Kidney (tissue), 14 donors: ENCODE results near the gene COX7A2L. TPM values are rescaled to one million over a fixed set of nuclear protein-coding genes. Genes with fewer than 3 reads are reported as not detected.

ENCODE experiments used
- DNase-seq, 5 donors: peaks; one replicate each; pipeline ENCODE4 v3.0.0-alpha.2; 2013 to 2020
- FAIRE-seq: peaks from 2 replicates; lab custom pipeline; 2012; peaks lifted over from hg19 to GRCh38; lab: Jason Lieb, UNC
- H3K27ac ChIP-seq, 2 donors: one replicate each; pipeline ENCODE4 v1.7.0; 2013; ENCODE audit warnings: low read depth in 2 of 2, low read length in 2 of 2, inconsistent platforms in 1 of 2
- H3K27me3 ChIP-seq: one replicate; pipeline ENCODE4 v1.7.1; 2013; ENCODE audit warnings: low read length, inconsistent platforms; ENCODE audit not compliant: control insufficient read depth, insufficient read depth
- H3K36me3 ChIP-seq, 3 donors: one replicate each; pipeline versions ENCODE4 v1.7.0 to v1.7.1; 2013; ENCODE audit warnings: low read length in 3 of 3, control low read depth in 1 of 3, inconsistent platforms in 1 of 3; ENCODE audit not compliant: insufficient read depth in 3 of 3, control insufficient read depth in 2 of 3
- H3K4me1 ChIP-seq, 3 donors: one replicate each; pipeline versions ENCODE4 v1.7.0 to v1.7.1; 2013; ENCODE audit warnings: low read length in 3 of 3, inconsistent platforms in 1 of 3, low read depth in 1 of 3; ENCODE audit not compliant: control insufficient read depth in 2 of 3, insufficient read depth in 2 of 3
- H3K4me3 ChIP-seq, 3 donors: one replicate each; pipeline versions ENCODE4 v1.7.0 to v1.8.1; 2013; ENCODE audit warnings: low read length in 3 of 3, control low read depth in 1 of 3, inconsistent platforms in 1 of 3
- H3K9ac ChIP-seq, 3 donors: one replicate each; pipeline versions ENCODE4 v1.7.0 to v1.7.1; 2013; ENCODE audit warnings: low read length in 3 of 3, control low read depth in 1 of 3, inconsistent platforms in 1 of 3
- H3K9me3 ChIP-seq, 3 donors: one replicate each; pipeline versions ENCODE4 v1.7.0 to v1.7.1; 2013; ENCODE audit warnings: low read length in 3 of 3, control low read depth in 1 of 3, inconsistent platforms in 1 of 3; ENCODE audit not compliant: control insufficient read depth in 2 of 3, insufficient read depth in 1 of 3
- CTCF ChIP-seq: IDR thresholded peaks from 3 replicates; pipeline ENCODE4 v1.5.1; 2012; ENCODE audit warnings: mild to moderate bottlenecking, moderate library complexity, borderline replicate concordance; ENCODE audit not compliant: insufficient read depth; ENCODE audit errors: extremely low read depth
- intact Hi-C: fragments of 100-400 bp; cut with DNase I; formaldehyde crosslinking; loops from one replicate; pipeline ENCODE4 v1.11.1; 2022
- polyA plus RNA-seq: library from polyadenylated mRNA; stranded (reverse); fragments of 350-450 nt; fragmentation: Illumina TruSeq; extraction: RNeasy Lipid Tissue Mini Kit (QIAGEN cat#74804); gene quantifications from one replicate; pipeline ENCODE4 v1.2.3, GENCODE V29; 2014; ENCODE audit warnings: low read depth, low replicate concordance; ENCODE audit not compliant: insufficient read depth
- total RNA-seq: library from RNA; stranded (reverse); fragmentation: NEBNext Ultra II Directional; extraction: Animal tissue kit (Norgen Biotek cat#: 25700); gene quantifications from one replicate; pipeline ENCODE4 v1.2.1, GENCODE V29; 2021
- donor health status: control.
- donor health status: control.
- donor health status: control.
- donor health status: control.
- donor health status: control.
- donor health status: DM: yes; HTN: yes; CAD: no.
- donor health status: Normal renal cell carcinoma (clear cell type).

Gene COX7A2L
- total and polyA plus RNA-seq, 2 donors from 2014 or later, result 90.2 to 321 TPM

- H3K36me3 ChIP-seq, result peaks cover 7 to 15% (median 15%) of the 10 kb centered on the region in 3 donors
- FAIRE-seq, result no peak
- no peak overlapping the region for H3K27ac ChIP-seq
- intact Hi-C loops, result no loop called here
- H3K9me3 ChIP-seq, result no peaks in the 10 kb centered on the region
- no peak overlapping the region for H3K4me3 ChIP-seq
- TF ChIP-seq CTCF, result no peak
- H3K4me1 ChIP-seq, result peaks cover 0 to 4% (median 0%) of the 10 kb centered on the region in 3 donors
- H3K27me3 ChIP-seq, result no peaks in the 10 kb centered on the region
- no peak overlapping the region for H3K9ac ChIP-seq
- DNase-seq, result no peak
These were observed 43.5 kb downstream of the COX7A2L start for GRCh38 chr2:42317486-42317885.

- Histone ChIP-seq H3K4me3 (no peak overlapping the region), H3K9me3 (no peaks in the 10 kb centered on the region), H3K9ac (no peak overlapping the region), H3K36me3 (peaks cover 7 to 15% (median 15%) of the 10 kb centered on the region in 3 donors), H3K27ac (no peak overlapping the region), H3K27me3 (no peaks in the 10 kb centered on the region), H3K4me1 (peaks cover 0 to 4% (median 0%) of the 10 kb centered on the region in 3 donors)
- intact Hi-C loops, result no loop called here
- TF ChIP-seq CTCF, result no peak
- DNase-seq, result no peak
- no peak for FAIRE-seq
These were observed 44.1 kb downstream of the COX7A2L start for GRCh38 chr2:42316910-42317309.

GRCh38 chr2:42315844-42316470, 45.1 kb downstream of the COX7A2L start:
- Histone ChIP-seq H3K9me3 (no peaks in the 10 kb centered on the region), H3K27me3 (no peaks in the 10 kb centered on the region), H3K4me3 (no peak overlapping the region), H3K36me3 (peaks cover 7 to 15% (median 15%) of the 10 kb centered on the region in 3 donors), H3K27ac (no peak overlapping the region), H3K4me1 (no peaks in the 10 kb centered on the region), H3K9ac (no peak overlapping the region)
- FAIRE-seq (no peak), DNase-seq (no peak)
- TF ChIP-seq CTCF, result no peak
- intact Hi-C loops, result no loop called here
